ENCODE data around the gene EPS8.

EPS8 gene

GRCh38 chr12:15596174-15596573 is 193.0 kb downstream of the EPS8 start:
- DNase-seq, result no peak

GRCh38 chr12:15592934-15593333 is 196.3 kb downstream of the EPS8 start:
- DNase-seq, result no peak

- DNase-seq, result no peak
These were observed 197.4 kb downstream of the EPS8 start for GRCh38 chr12:15591811-15592210.

GRCh38 chr12:15590180-15590826 is 198.9 kb downstream of the EPS8 start:
- DNase-seq, result peak; percentile 49 to 53

- no peak for DNase-seq
These were observed 199.7 kb downstream of the EPS8 start for GRCh38 chr12:15589328-15590032.

- no peak for DNase-seq
These were observed 204.7 kb downstream of the EPS8 start for GRCh38 chr12:15584366-15585041.

- DNase-seq, result no peak
These were observed 205.4 kb downstream of the EPS8 start for GRCh38 chr12:15583804-15584203.

- DNase-seq, result no peak
These were observed 208.2 kb downstream of the EPS8 start for GRCh38 chr12:15581006-15581405.

- peak in 1 of 2 experiments; percentile 36 for DNase-seq
These were observed 208.8 kb downstream of the EPS8 start for GRCh38 chr12:15580431-15580830.

GRCh38 chr12:15575671-15576541 is 213.3 kb downstream of the EPS8 start:
- DNase-seq, result no peak

GRCh38 chr12:15574353-15574752 is 214.8 kb downstream of the EPS8 start:
- DNase-seq, result no peak
